Stimulated activated CD8-positive, alpha-beta memory T cell treated with anti-CD3 and anti-CD28 coated beads, Interleukin-12 subunit alpha, Interleukin-12 subunit beta, amount 100 ng/mL, for 24 hours (primary cell): ENCODE data around the gene TP53RK.
"Not testable (repeated sequence)": the region's sequence is repeated elsewhere in the genome, so short reads cannot be mapped to it uniquely, and the experiment has no call there.

Experiments used
- DNase-seq: peaks from one replicate; pipeline ENCODE4 v3.0.0-alpha.2; 2020; ENCODE audit errors: extremely low read depth

Gene TP53RK

GRCh38 chr20:46683011-46683667, 6.1 kb downstream of the TP53RK start:
- no peak for DNase-seq

GRCh38 chr20:46682063-46682821, 7.0 kb downstream of the TP53RK start:
- DNase-seq: no peak

GRCh38 chr20:46681032-46681854, 8.0 kb downstream of the TP53RK start:
- DNase-seq: peak; percentile 19

- no peak for DNase-seq
Measured at GRCh38 chr20:46680684-46681031, 8.6 kb downstream of the TP53RK start.

DNA sequence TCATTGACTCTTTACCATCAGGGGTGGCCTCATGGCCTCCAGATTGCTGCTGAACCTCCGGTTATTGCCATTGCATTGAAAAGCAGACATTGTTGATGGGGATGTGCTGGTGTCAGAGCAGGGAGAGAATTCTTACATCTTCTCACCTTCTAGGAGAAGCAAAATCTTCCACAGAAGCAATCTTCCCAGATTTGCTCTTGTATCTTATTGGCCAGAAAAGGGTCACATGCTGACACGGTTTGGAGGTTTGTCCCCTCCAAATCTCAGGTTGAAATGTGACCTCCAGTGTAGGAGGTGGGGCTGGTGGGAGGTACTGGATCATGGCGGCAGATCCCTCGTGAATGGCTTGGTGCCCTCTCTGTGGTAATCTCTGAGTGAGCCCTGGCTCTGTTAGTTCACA, 10.7 kb downstream of the TP53RK start:
- no peak for DNase-seq

- DNase-seq: no peak
Measured at GRCh38 chr20:46677608-46678007, 11.6 kb downstream of the TP53RK start.

DNA sequence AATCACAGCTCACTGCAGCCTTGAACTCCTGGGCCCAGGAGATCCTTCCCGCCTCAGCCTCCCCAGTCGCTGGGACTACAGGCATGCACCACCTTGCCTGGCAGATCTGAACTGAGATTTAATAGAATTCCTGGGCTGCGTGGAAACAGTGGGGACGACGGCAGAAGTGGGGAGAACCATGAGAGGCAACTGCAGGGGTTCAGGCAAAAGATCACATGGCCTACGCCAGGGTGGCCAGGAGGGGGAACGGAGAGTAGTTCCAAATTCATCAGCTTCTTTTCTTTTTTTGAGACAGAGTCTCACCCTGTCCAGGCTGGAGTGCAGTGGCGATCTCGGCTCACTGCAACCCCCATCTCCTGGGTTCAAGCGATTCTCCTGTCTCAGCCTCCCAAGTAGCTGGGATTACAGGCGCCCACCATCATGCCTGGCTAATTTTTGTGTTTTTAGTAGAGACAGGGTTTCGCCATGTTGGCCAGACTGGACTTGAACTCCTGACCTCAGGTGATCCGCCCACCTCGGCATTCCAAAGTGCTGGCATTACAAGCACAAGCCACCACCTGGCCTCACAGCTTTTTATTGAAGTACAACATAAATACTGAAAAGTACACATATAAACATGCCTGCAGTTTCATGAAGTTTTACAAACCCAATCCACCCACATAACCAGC, 12.5 kb downstream of the TP53RK start:
- not testable (repeated sequence) for DNase-seq

- no peak for DNase-seq
Measured at GRCh38 chr20:46674253-46675083, 14.8 kb downstream of the TP53RK start.

DNA sequence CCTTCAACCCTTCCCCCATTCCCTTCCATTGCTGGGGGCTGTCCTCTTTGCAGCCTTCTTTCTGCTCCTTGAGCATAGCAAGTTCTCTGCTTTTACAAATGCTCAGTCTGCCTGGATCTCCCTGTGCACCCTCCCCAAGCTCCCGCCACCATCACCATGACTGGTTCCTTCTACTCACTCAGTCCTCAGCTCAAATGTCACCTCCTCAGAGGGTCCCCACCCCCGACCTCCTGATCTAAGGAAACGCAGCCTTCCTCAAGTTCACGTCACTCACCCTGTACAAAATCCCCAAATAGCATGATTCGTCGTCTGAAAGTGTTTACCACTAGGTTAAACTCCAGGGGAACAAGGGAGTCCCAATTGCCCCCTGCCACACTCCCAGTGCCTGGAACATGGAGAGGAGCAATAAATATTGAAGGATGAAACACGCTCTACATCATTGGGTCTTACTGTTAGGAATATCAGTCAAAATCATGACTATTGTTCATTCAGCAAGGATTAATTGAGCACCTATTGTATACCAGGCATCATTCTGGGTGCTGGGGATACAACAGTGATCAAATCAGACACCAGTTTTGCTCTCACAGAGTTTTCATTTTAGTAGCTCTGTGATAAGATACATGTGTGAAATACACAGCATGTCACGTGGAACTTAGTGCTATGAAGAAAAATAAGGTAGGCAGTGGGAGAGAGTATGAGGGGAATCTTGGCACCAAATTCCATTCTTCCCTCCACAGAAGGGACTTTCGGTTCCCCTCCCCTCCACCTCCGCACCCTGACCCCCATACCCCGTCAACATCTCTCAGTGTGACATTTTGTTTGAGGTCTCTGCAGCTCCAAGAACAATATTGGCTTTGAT, 15.6 kb downstream of the TP53RK start:
- DNase-seq: no peak

DNA sequence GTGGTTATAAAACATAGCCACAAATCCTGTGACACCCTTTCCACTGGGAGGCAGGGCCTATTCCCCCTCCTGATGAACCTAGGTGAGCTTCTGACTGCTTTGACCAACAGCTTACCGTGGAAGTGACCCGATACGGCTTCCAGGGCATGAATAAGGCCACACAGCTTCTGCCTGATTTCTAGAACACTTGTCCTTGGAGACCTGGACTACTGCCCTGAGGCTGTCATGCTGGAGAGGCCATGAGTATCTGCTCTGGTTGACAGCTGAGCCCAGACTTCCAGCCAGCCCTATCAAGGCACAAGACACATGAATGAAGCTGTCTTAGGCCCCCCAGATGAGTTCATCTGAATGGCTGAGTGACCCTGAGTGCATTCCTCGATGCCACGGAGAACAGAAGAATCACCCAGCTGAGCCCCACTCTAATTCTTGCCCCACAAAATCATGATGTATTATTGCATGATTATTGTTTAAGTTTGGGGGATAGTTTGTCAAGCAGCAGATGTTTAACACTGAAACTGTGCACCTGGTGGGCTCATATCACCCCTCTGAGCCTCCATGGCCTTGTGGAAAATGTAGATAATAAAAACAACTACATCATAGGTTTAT, 16.6 kb downstream of the TP53RK start:
- no peak for DNase-seq

DNA sequence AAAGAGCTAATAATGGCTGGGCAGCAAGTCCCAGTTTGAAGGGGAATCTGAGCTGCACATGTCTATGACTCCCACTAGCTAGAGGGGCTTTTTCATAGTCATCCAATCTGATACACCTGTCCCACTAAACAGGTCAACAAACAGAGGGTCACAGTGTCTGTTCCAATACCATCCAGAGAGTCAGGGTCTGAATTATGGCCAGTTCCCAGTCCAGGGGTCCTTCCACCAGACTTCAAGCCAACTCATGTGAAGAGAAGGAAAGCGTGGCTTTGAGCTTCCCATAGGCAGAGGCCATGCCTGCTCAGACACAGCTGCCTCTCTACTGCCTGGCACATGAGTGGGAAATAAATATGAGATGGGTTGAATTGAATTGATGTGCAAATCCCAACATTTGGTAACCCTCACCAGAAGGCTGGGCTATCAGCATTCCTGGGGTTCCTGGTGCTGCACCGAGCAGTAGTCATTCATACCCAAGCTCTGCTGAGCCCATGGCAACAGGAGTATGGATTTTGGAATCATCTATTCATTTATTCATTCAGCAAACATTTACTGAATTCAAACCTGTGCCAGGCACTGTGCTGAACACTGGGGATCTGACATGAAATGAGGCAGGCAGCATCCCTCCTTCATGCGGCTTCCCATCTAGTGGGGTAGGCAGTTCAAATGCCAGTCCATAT, 17.2 kb downstream of the TP53RK start:
- no peak for DNase-seq

GRCh38 chr20:46670585-46671584, 18.4 kb downstream of the TP53RK start:
- DNase-seq: no peak

GRCh38 chr20:46670228-46670584, 19.0 kb downstream of the TP53RK start:
- no peak for DNase-seq

- no peak for DNase-seq
Measured at GRCh38 chr20:46666818-46667515, 22.3 kb downstream of the TP53RK start.

DNA sequence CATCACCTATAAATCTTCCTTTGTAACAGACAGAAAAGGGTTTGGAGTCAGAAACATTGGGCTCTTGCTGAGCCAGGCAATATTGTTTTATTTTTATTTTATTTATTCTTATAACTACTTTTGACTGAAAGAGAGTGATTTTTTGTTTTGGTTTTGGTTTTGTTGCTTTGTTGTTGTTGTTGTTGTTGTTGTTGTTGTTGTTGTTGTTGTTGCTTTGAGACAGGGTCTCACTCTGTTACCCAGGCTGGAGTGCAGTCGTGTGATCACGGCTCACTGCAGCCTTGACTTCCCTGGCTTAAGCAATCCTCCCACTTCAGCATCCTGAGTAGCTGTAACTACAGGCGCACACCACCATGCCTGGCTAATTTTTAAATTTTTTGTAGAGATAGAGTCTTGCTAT, 22.9 kb downstream of the TP53RK start:
- DNase-seq: no peak

DNA sequence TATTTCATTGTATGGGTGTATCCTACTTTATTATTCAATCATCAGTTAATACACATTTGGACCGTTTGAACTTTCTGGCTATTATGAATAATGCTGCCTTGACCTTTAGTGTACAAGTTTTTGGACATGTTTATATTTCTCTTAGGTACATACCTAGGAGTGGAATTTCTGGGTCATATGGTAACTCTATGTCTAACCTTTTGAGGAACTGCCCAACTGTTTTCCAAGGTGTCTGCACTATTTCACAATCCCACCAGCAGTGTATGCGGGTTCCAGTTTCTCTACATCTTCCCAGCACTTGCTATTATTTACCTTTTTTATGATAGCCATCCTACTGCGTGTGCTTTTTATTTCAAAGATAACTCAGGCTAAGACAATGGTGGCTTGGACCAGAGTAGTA, 23.6 kb downstream of the TP53RK start:
- no peak for DNase-seq

DNA sequence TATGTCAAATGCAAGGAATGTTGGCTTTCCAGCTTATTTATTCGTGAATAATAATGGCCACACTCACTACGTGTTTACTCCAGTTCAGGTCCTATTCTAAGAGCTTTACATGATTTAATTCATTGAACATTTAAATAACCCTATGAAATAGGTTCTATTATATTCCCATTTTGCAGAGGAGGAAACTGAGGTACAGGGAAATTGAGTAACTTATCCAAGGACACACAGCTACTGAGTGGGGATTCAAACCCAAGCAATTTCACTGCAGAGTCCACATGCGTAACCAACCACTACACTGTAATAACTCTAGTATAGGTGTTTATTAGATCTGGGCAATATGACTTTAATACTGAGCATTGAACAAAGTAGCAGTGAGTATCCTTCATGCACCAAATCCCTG, 25.7 kb downstream of the TP53RK start:
- no peak for DNase-seq

GRCh38 chr20:46661659-46662058, 27.6 kb downstream of the TP53RK start:
- DNase-seq: no peak
